DOHH2 (cell line): ENCODE measurements around the gene SFRP5.

Source experiments
- EZH2phosphoT487 ChIP-seq: fragments of 200-600 bp; sonication (generic); IDR thresholded peaks from 2 replicates; pipeline ENCODE4 v1.6.1; 2017; ENCODE audit warnings: borderline replicate concordance, mild to moderate bottlenecking, antibody characterized with exemption, low read length, moderate library complexity, mixed read lengths
- TF ChIP-seq, protein P1 (sequence below): fragments of 200-600 bp; sonication (generic); IDR thresholded peaks from one replicate; pipeline ENCODE4 v1.5.1; 2014; ENCODE audit warnings: antibody characterized with exemption, mild to moderate bottlenecking, low read depth, low read length; ENCODE audit not compliant: poor library complexity, severe bottlenecking

DNA sequence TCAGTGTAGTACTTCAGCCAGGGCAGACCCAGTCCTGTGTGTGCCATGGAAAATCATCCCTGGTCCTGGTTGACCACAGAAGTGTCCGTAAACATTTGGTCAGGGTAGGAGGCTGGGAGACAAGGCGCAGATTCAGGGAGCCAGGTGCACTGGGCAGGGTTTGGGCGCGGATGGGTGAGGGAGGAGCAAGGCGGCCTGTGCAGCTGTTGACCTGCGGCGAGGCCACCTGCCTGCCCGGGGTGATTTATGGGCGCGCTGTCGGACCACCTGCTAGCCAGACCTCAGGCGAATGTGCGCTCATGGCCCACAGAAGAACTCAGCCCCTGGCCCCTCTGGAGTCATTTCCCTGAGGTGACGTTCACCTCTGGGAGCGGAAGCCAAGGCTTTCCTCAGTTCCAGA, 6.6 kb downstream of the SFRP5 start:
- TF ChIP-seq, protein P1, sequence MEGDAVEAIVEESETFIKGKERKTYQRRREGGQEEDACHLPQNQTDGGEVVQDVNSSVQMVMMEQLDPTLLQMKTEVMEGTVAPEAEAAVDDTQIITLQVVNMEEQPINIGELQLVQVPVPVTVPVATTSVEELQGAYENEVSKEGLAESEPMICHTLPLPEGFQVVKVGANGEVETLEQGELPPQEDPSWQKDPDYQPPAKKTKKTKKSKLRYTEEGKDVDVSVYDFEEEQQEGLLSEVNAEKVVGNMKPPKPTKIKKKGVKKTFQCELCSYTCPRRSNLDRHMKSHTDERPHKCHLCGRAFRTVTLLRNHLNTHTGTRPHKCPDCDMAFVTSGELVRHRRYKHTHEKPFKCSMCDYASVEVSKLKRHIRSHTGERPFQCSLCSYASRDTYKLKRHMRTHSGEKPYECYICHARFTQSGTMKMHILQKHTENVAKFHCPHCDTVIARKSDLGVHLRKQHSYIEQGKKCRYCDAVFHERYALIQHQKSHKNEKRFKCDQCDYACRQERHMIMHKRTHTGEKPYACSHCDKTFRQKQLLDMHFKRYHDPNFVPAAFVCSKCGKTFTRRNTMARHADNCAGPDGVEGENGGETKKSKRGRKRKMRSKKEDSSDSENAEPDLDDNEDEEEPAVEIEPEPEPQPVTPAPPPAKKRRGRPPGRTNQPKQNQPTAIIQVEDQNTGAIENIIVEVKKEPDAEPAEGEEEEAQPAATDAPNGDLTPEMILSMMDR, result no peak
- no peak for TF ChIP-seq EZH2phosphoT487
